Activated naive CD4-positive, alpha-beta T cell treated with Interleukin-2 at 50 U/mL for 16 hours (primary cell): ENCODE data around the gene TRIM31.
A peak's percentile ranks its signal among the peaks of the same experiment; 100 is the strongest.
"Not testable (repeated sequence)": the region's sequence is repeated elsewhere in the genome, so short reads cannot be mapped to it uniquely, and the experiment has no call there.

Experiments used
- DNase-seq: peaks from one replicate; pipeline ENCODE4 v3.0.0-alpha.2; 2020

Gene TRIM31

GRCh38 chr6:30149234-30149633 is 36.3 kb upstream of the TRIM31 start:
- DNase-seq = no peak

GRCh38 chr6:30147096-30147495 is 34.2 kb upstream of the TRIM31 start:
- DNase-seq = no peak

- DNase-seq = no peak
Measured at GRCh38 chr6:30145818-30146217, 32.9 kb upstream of the TRIM31 start.

- no peak for DNase-seq
Measured at GRCh38 chr6:30144811-30145210, 31.9 kb upstream of the TRIM31 start.

GRCh38 chr6:30143780-30144179 is 30.9 kb upstream of the TRIM31 start:
- DNase-seq = no peak

- DNase-seq = no peak
Measured at GRCh38 chr6:30142665-30143064, 29.8 kb upstream of the TRIM31 start.

GRCh38 chr6:30140240-30140639 is 27.4 kb upstream of the TRIM31 start:
- not testable (repeated sequence) for DNase-seq

GRCh38 chr6:30136570-30137286 is 23.8 kb upstream of the TRIM31 start:
- DNase-seq = no peak

- DNase-seq = no peak
Measured at GRCh38 chr6:30135757-30136156, 22.9 kb upstream of the TRIM31 start, which contains the start of gene TRIM40. Gene TRIM40, plus strand, starts transcription at chr6:30136140. Its CDS starts 897 bp downstream, at chr6:30137037.

GRCh38 chr6:30135147-30135546 is 22.3 kb upstream of the TRIM31 start:
- DNase-seq = no peak

GRCh38 chr6:30131947-30132497 is 19.1 kb upstream of the TRIM31 start:
- DNase-seq = no peak

GRCh38 chr6:30130887-30131862 is 18.3 kb upstream of the TRIM31 start:
- DNase-seq = peak; percentile 63

GRCh38 chr6:30130179-30130679 is 17.3 kb upstream of the TRIM31 start:
- no peak for DNase-seq

GRCh38 chr6:30129265-30130178 is 16.6 kb upstream of the TRIM31 start:
- no peak for DNase-seq

GRCh38 chr6:30127238-30128093 is 14.6 kb upstream of the TRIM31 start:
- DNase-seq = no peak

GRCh38 chr6:30122515-30122914 is 9.6 kb upstream of the TRIM31 start:
- no peak for DNase-seq

- DNase-seq = no peak
Measured at GRCh38 chr6:30121446-30122366, 8.8 kb upstream of the TRIM31 start.

GRCh38 chr6:30118691-30119090 is 5.8 kb upstream of the TRIM31 start:
- not testable (repeated sequence) for DNase-seq

GRCh38 chr6:30116724-30117123 is 3.8 kb upstream of the TRIM31 start:
- no peak for DNase-seq

GRCh38 chr6:30113841-30114240 is 951 bp upstream of the TRIM31 start:
- DNase-seq = no peak
